Measurements from ENCODE around the gene GAS7. TPM values are rescaled to one million over a fixed set of nuclear protein-coding genes. Genes with fewer than 3 reads are reported as not detected.

Gene GAS7
- total RNA-seq, 1 experiment from 2014 or later: 6.0 TPM

DNA sequence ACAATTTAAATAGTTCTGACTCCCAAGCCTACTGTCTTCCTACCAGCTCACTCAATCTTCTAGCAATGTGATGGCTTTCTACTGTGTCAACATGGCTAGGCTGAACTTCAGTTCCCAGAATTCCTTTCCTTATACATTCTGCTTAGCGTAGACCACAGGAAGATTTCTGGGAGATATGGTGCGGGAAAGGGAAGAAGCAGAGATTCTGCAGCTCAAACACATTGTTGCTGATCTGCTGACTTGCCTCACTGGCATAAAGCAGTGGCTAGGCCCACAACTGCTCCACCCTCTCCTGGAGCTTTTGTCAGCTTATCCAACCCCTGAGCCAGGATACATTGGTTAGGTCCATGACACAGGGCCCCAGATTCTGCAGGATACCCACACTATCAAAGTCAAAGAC is 58.8 kb downstream of the GAS7 start:
- Histone ChIP-seq H3T11ph (ENCODE audit: low read length) (no peak overlapping the region), H4K91ac (ENCODE audit: insufficient read length, low read depth, low read length) (no peak overlapping the region), H3K79me1 (ENCODE audit: insufficient read depth, low read depth, low read length, poor library complexity, severe bottlenecking) (no peaks in the 10 kb centered on the region), H3K23ac (ENCODE audit: insufficient read length, low read depth, low read length) (no peak overlapping the region), H2BK5ac (ENCODE audit: insufficient read length, low read length) (no peak overlapping the region), H3K4me2 (ENCODE audit: insufficient read depth, insufficient read length, low read length) (no peak overlapping the region), H3K9ac (ENCODE audit: extremely low read depth, insufficient read length, low read length) (no peak overlapping the region), H4K8ac (replicated peaks; ENCODE audit: insufficient read length, low read depth, low read length) (no peak overlapping the region), H4K20me1 (ENCODE audit: control insufficient read depth, insufficient read depth, insufficient read length) (no peaks in the 10 kb centered on the region), H3K56ac (ENCODE audit: insufficient read length, low read depth, low read length) (no peak overlapping the region), H3K18ac (ENCODE audit: insufficient read length, low read depth, low read length) (no peak overlapping the region), H3K9me3 (ENCODE audit: control insufficient read depth, low read depth, low read length) (no peaks in the 10 kb centered on the region), H2BK15ac (ENCODE audit: low read depth, low read length) (no peak overlapping the region), H2BK20ac (ENCODE audit: low read depth, low read length, poor library complexity, severe bottlenecking) (no peak overlapping the region), H4K5ac (ENCODE audit: insufficient read length, low read depth, low read length) (no peak overlapping the region), H3K23me2 (ENCODE audit: insufficient read length, low read depth, low read length, poor library complexity, severe bottlenecking) (no peaks in the 10 kb centered on the region), H2BK12ac (ENCODE audit: insufficient read length, low read depth, low read length) (no peak overlapping the region), H3K27ac (ENCODE audit: insufficient read length, low read depth, low read length) (no peak overlapping the region), H3K14ac (ENCODE audit: insufficient read depth, low read length) (no peak overlapping the region), H3K4me1 (ENCODE audit: insufficient read depth, low read length) (no peaks in the 10 kb centered on the region), H3K4ac (ENCODE audit: low read depth, low read length) (no peak overlapping the region), H3K27me3 (ENCODE audit: insufficient read depth, low read length) (no peaks in the 10 kb centered on the region), H2AK5ac (ENCODE audit: insufficient read length, low read length) (no peak overlapping the region), H3K79me2 (ENCODE audit: insufficient read depth, low read length) (no peaks in the 10 kb centered on the region), H2AFZ (ENCODE audit: low read length) (no peak overlapping the region), H2BK120ac (ENCODE audit: low read depth, low read length, poor library complexity, severe bottlenecking) (no peak overlapping the region)
- TF ChIP-seq, protein P1, sequence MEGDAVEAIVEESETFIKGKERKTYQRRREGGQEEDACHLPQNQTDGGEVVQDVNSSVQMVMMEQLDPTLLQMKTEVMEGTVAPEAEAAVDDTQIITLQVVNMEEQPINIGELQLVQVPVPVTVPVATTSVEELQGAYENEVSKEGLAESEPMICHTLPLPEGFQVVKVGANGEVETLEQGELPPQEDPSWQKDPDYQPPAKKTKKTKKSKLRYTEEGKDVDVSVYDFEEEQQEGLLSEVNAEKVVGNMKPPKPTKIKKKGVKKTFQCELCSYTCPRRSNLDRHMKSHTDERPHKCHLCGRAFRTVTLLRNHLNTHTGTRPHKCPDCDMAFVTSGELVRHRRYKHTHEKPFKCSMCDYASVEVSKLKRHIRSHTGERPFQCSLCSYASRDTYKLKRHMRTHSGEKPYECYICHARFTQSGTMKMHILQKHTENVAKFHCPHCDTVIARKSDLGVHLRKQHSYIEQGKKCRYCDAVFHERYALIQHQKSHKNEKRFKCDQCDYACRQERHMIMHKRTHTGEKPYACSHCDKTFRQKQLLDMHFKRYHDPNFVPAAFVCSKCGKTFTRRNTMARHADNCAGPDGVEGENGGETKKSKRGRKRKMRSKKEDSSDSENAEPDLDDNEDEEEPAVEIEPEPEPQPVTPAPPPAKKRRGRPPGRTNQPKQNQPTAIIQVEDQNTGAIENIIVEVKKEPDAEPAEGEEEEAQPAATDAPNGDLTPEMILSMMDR (conservative IDR thresholded peaks at IDR 0.05): no peak
- H3K4me1 Mint-ChIP-seq: 0 out of 4 replicates have a peak, but pooled peaks cover 0 to 2% of the 10 kb centered on the region in 2 experiments
- no peak for DNase-seq
- no peak overlapping the region for H3K27ac Mint-ChIP-seq
- H3K27me3 Mint-ChIP-seq (ENCODE audit: low read depth): no peaks in the 10 kb centered on the region
- no CpG with 5 or more reads among the region's 2 CpGs for WGBS (ENCODE audit: extremely low coverage, insufficient read length, low lambda C conversion rate)
- no peak overlapping the region for H3K4me3 Mint-ChIP-seq
- no peaks in the 10 kb centered on the region for H3K9me3 Mint-ChIP-seq
- H3K36me3 Mint-ChIP-seq (ENCODE audit: insufficient read depth in 1 of 3, low read depth in 3 of 3): no peaks in the 10 kb centered on the region
